Measurements from ENCODE around the gene ELOVL7.

ELOVL7 gene

DNA sequence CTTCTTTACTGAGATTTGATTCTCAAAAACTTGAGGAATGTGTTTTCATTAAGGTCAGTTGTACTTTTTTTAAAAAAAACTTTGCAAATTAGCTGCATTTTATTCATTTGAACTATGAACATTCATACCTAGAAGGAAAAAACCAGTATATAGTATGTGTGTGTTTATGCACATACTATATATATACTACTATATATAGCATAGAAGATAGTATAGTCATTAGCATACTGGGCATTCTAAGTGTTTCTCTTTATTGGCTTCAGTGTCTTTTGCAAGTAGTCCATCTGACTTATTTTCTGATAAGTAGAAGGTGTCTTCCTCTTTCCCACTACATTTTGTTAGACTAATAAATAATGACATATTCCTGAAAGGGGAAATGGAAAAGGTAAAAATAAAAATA lies 33.0 kb downstream of the ELOVL7 start:
- Histone ChIP-seq H3K4me3 (replicated peaks; ENCODE audit: insufficient read depth, low read length) (no peak overlapping the region), H3K27ac (replicated peaks) (no peak overlapping the region), H3K27me3 (ENCODE audit: insufficient read depth, poor library complexity, severe bottlenecking) (no peaks in the 10 kb centered on the region)
- DNase-seq (ENCODE audit: low read depth in 1 of 2, low spot score in 1 of 2), result no peak
- TF ChIP-seq GABPA (IDR thresholded peaks at IDR 0.05; ENCODE audit: low read depth) (no peak), SPI1 (IDR thresholded peaks at IDR 0.05; ENCODE audit: borderline replicate concordance, low read depth) (no peak), CTCF (IDR thresholded peaks at IDR 0.05; ENCODE audit: insufficient read depth, low read length) (no peak), POLR2AphosphoS5 (IDR thresholded peaks at IDR 0.05; ENCODE audit: low read depth) (no peak)
- TF ChIP-seq, protein P1, sequence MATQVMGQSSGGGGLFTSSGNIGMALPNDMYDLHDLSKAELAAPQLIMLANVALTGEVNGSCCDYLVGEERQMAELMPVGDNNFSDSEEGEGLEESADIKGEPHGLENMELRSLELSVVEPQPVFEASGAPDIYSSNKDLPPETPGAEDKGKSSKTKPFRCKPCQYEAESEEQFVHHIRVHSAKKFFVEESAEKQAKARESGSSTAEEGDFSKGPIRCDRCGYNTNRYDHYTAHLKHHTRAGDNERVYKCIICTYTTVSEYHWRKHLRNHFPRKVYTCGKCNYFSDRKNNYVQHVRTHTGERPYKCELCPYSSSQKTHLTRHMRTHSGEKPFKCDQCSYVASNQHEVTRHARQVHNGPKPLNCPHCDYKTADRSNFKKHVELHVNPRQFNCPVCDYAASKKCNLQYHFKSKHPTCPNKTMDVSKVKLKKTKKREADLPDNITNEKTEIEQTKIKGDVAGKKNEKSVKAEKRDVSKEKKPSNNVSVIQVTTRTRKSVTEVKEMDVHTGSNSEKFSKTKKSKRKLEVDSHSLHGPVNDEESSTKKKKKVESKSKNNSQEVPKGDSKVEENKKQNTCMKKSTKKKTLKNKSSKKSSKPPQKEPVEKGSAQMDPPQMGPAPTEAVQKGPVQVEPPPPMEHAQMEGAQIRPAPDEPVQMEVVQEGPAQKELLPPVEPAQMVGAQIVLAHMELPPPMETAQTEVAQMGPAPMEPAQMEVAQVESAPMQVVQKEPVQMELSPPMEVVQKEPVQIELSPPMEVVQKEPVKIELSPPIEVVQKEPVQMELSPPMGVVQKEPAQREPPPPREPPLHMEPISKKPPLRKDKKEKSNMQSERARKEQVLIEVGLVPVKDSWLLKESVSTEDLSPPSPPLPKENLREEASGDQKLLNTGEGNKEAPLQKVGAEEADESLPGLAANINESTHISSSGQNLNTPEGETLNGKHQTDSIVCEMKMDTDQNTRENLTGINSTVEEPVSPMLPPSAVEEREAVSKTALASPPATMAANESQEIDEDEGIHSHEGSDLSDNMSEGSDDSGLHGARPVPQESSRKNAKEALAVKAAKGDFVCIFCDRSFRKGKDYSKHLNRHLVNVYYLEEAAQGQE (IDR thresholded peaks at IDR 0.05; ENCODE audit: insufficient replicate concordance, low read depth), result no peak

DNA sequence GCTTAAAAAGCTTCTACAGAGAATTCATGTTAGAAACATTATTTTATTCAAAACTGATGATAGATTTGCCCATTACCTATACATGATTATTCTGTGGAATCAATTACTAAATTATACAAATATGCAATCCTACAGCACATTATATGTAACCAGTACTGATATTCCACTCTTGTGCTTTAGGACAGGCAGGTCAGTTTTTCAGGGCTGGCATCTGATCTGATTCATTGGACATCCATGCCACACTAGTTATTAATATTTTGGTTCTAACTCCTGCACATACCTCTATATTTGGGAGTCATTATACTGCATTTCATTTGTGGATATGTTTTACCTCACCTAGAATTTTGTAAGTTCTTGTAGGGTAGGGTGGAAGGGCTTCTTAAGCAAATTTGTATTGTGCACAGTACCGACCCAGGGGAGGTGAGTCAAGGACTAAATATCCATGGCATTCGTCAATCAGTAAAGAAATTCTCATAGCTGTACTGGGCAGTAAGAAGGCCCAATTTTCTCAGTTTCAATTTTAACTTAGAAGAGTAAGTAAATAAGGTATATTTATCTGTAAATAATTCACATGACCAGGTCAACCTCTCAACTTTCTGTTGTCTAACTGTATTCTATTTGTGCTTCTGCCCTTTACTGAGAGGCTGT lies 33.5 kb downstream of the ELOVL7 start:
- TF ChIP-seq, protein P1 (IDR thresholded peaks at IDR 0.05; ENCODE audit: insufficient replicate concordance, low read depth), result no peak
- TF ChIP-seq GABPA (IDR thresholded peaks at IDR 0.05; ENCODE audit: low read depth) (no peak), CTCF (IDR thresholded peaks at IDR 0.05; ENCODE audit: insufficient read depth, low read length) (no peak), POLR2AphosphoS5 (IDR thresholded peaks at IDR 0.05; ENCODE audit: low read depth) (no peak), SPI1 (IDR thresholded peaks at IDR 0.05; ENCODE audit: borderline replicate concordance, low read depth) (no peak)
- no peak overlapping the region for H3K27ac ChIP-seq (replicated peaks)
- no peak overlapping the region for H3K4me3 ChIP-seq (replicated peaks; ENCODE audit: insufficient read depth, low read length)
- H3K27me3 ChIP-seq (ENCODE audit: insufficient read depth, poor library complexity, severe bottlenecking), result no peaks in the 10 kb centered on the region
- no peak for DNase-seq (ENCODE audit: low read depth in 1 of 2, low spot score in 1 of 2)

DNA sequence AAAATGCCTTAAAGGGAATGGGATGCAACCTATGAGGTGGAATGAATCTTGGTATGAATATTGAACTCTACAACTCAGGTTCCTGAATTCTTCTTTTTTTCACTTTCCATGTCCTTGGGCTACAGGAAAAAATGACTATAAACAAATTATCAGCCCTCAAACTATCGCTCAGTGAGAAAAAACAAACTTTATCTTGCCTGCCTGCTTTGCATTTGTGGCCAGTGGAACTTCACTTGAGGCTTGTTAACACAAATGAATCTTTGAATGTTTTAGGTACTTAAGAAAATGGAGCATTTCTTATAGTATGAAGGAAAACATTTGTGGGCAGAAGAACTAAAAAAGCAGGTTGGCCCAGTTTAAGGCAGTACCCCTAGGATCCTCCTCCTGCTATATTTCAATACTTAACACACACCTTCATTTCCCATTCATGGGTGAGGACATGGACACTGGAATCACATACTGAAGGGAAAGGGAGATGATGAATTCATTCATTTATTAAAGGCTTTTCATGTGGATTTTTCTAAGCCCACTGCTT lies 34.1 kb downstream of the ELOVL7 start:
- Histone ChIP-seq H3K27me3 (ENCODE audit: insufficient read depth, poor library complexity, severe bottlenecking) (no peaks in the 10 kb centered on the region), H3K4me3 (replicated peaks; ENCODE audit: insufficient read depth, low read length) (no peak overlapping the region), H3K27ac (replicated peaks) (no peak overlapping the region)
- TF ChIP-seq POLR2AphosphoS5 (IDR thresholded peaks at IDR 0.05; ENCODE audit: low read depth) (no peak), SPI1 (IDR thresholded peaks at IDR 0.05; ENCODE audit: borderline replicate concordance, low read depth) (no peak), GABPA (IDR thresholded peaks at IDR 0.05; ENCODE audit: low read depth) (no peak), CTCF (IDR thresholded peaks at IDR 0.05; ENCODE audit: insufficient read depth, low read length) (no peak)
- TF ChIP-seq, protein P1 (IDR thresholded peaks at IDR 0.05; ENCODE audit: insufficient replicate concordance, low read depth), result no peak
- DNase-seq (ENCODE audit: low read depth in 1 of 2, low spot score in 1 of 2), result no peak
